Measurements from ENCODE around the gene SLC35A2.

SLC35A2 gene

GRCh38 chrX:48934581-48935300 is 23.3 kb upstream of the SLC35A2 start:
- CTCF ChIA-PET = no interaction called here
- TF ChIP-seq CTCF (IDR thresholded peaks at IDR 0.05; ENCODE audit: control extremely low read depth, extremely low read depth, low read depth, missing control alignments) = no peak
- POLR2A ChIA-PET = no interaction called here
- no peak for DNase-seq (ENCODE audit: extremely low spot score)

- ChIA-PET CTCF (no interaction called here), POLR2A (no interaction called here)
- peak; percentile 45 for DNase-seq (ENCODE audit: extremely low spot score)
- TF ChIP-seq CTCF (IDR thresholded peaks at IDR 0.05; ENCODE audit: control extremely low read depth, extremely low read depth, low read depth, missing control alignments) = no peak
These were observed 22.3 kb upstream of the SLC35A2 start for GRCh38 chrX:48933757-48934156.

GRCh38 chrX:48927736-48928382 is 16.4 kb upstream of the SLC35A2 start:
- no peak for TF ChIP-seq CTCF (IDR thresholded peaks at IDR 0.05; ENCODE audit: control extremely low read depth, extremely low read depth, low read depth, missing control alignments)
- CTCF ChIA-PET = interaction anchor here (1.5 kb wide), 1 partner anchor 10 kb away, joined by 5 read pairs; no protein-coding TSS in a partner anchor
- POLR2A ChIA-PET = interaction anchor here (1.1 to 1.5 kb wide), 3 partner anchors 10 to 16 kb away, joined by 3 to 6 read pairs (median 4); partner anchors contain the start of gene SLC35A2
- no peak for DNase-seq (ENCODE audit: extremely low spot score)

- ChIA-PET POLR2A (interaction anchor here (1.1 to 1.5 kb wide), 3 partner anchors 11 to 15 kb away, joined by 3 to 6 read pairs (median 4); partner anchors contain the start of gene SLC35A2), CTCF (interaction anchor here (1.5 kb wide), 1 partner anchor 10 kb away, joined by 5 read pairs; no protein-coding TSS in a partner anchor)
- DNase-seq (ENCODE audit: extremely low spot score) = no peak
- no peak for TF ChIP-seq CTCF (IDR thresholded peaks at IDR 0.05; ENCODE audit: control extremely low read depth, extremely low read depth, low read depth, missing control alignments)
These were observed 15.7 kb upstream of the SLC35A2 start for GRCh38 chrX:48927123-48927522.

- ChIA-PET POLR2A (interaction anchor here (1.0 kb wide), 1 partner anchor 13 kb away, joined by 3 read pairs; no protein-coding TSS in a partner anchor), CTCF (no interaction called here)
- no peak for TF ChIP-seq CTCF (IDR thresholded peaks at IDR 0.05; ENCODE audit: control extremely low read depth, extremely low read depth, low read depth, missing control alignments)
- DNase-seq (ENCODE audit: extremely low spot score) = no peak
These were observed 12.8 kb upstream of the SLC35A2 start for GRCh38 chrX:48924270-48924669.

- TF ChIP-seq CTCF (IDR thresholded peaks at IDR 0.05; ENCODE audit: control extremely low read depth, extremely low read depth, low read depth, missing control alignments) = no peak
- no peak for DNase-seq (ENCODE audit: extremely low spot score)
- POLR2A ChIA-PET = interaction anchor here (1.0 kb wide), 1 partner anchor 13 kb away, joined by 3 read pairs; no protein-coding TSS in a partner anchor
- CTCF ChIA-PET = no interaction called here
These were observed 12.3 kb upstream of the SLC35A2 start for GRCh38 chrX:48923771-48924170.

Data from GM10248 (cell line).